ENCODE measurements around the gene NT5E. TPM values are rescaled to one million over a fixed set of nuclear protein-coding genes. Genes with fewer than 3 reads are reported as not detected.

NT5E gene
- total RNA-seq, 1 experiment from 2014 or later = 84.6 TPM

DNA sequence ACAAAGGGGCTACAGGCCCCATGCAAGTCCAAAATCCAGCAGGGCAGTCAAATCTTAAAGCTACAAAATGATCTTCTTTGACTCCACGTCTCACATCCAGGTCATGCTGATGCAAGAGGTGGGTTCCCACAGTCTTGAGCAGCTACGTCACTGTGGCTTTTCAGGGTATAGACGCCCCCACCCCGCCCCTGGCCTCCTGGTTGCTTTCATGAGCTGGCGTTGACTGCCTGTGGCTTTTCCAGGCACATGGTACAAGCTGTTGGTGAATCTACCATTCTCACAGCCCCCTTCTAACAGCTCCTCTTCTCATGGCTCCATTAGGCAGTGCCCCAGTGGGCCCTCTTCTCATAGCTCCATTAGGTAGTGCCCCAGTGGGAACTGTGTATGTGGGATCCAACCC is 47.0 kb downstream of the NT5E start:
- Histone ChIP-seq H3K4me3 (no peak overlapping the region), H3K27me3 (ENCODE audit: insufficient read depth, low read depth) (no peaks in the 10 kb centered on the region), H3K36me3 (ENCODE audit: low read depth) (peaks cover 28% of the 10 kb centered on the region), H2AFZ (no peak overlapping the region), H3F3A (ENCODE audit: insufficient read depth, low read depth) (peaks cover 50% of the 10 kb centered on the region), H3K9me3 (ENCODE audit: insufficient read depth, low read depth) (peaks cover 4% of the 10 kb centered on the region; the same call in 1 of the 2 replicates), H3K79me2 (ENCODE audit: low read depth) (no peaks in the 10 kb centered on the region), H4K20me1 (ENCODE audit: insufficient read depth) (no peaks in the 10 kb centered on the region), H3K9me2 (ENCODE audit: insufficient read depth) (no peaks in the 10 kb centered on the region), H3K27ac (no peak overlapping the region), H3K4me2 (no peak overlapping the region), H3K4me1 (replicated peaks; ENCODE audit: insufficient read depth) (peaks cover 64% of the 10 kb centered on the region)
- BruUV-seq (replicated peaks) = no TSS peak
- ChIA-PET POLR2A (ENCODE audit: unreplicated experiment) (no interaction called here), CTCF (no interaction called here)
- TF ChIP-seq EZH2 (IDR thresholded peaks at IDR 0.05; ENCODE audit: low read depth) = no peak
- TF ChIP-seq, protein P1, sequence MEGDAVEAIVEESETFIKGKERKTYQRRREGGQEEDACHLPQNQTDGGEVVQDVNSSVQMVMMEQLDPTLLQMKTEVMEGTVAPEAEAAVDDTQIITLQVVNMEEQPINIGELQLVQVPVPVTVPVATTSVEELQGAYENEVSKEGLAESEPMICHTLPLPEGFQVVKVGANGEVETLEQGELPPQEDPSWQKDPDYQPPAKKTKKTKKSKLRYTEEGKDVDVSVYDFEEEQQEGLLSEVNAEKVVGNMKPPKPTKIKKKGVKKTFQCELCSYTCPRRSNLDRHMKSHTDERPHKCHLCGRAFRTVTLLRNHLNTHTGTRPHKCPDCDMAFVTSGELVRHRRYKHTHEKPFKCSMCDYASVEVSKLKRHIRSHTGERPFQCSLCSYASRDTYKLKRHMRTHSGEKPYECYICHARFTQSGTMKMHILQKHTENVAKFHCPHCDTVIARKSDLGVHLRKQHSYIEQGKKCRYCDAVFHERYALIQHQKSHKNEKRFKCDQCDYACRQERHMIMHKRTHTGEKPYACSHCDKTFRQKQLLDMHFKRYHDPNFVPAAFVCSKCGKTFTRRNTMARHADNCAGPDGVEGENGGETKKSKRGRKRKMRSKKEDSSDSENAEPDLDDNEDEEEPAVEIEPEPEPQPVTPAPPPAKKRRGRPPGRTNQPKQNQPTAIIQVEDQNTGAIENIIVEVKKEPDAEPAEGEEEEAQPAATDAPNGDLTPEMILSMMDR (conservative IDR thresholded peaks at IDR 0.05) = no peak
- intact Hi-C loops (cut with micrococcal nuclease; ENCODE audit: unreplicated experiment) = no loop called here
- no peak for DNase-seq

GRCh38 chr6:85498596-85499258 is 48.8 kb downstream of the NT5E start:
- Histone ChIP-seq H3F3A (ENCODE audit: insufficient read depth, low read depth) (peaks cover 45% of the 10 kb centered on the region), H2AFZ (no peak overlapping the region), H3K9me3 (ENCODE audit: insufficient read depth, low read depth) (0 out of 2 replicates have a peak, but pooled peaks cover 4% of the 10 kb centered on the region), H3K9me2 (ENCODE audit: insufficient read depth) (no peaks in the 10 kb centered on the region), H3K79me2 (ENCODE audit: low read depth) (no peaks in the 10 kb centered on the region), H3K27ac (peak overlapping the region; percentile 79), H3K36me3 (ENCODE audit: low read depth) (peaks cover 12% of the 10 kb centered on the region), H3K4me2 (peak overlapping the region; percentile 13), H3K4me3 (no peak overlapping the region), H3K27me3 (ENCODE audit: insufficient read depth, low read depth) (no peaks in the 10 kb centered on the region), H4K20me1 (ENCODE audit: insufficient read depth) (no peaks in the 10 kb centered on the region), H3K4me1 (replicated peaks; ENCODE audit: insufficient read depth) (peaks cover 50% of the 10 kb centered on the region)
- intact Hi-C loops (cut with micrococcal nuclease; ENCODE audit: unreplicated experiment) = no loop called here
- DNase-seq = peak; percentile 62 to 92
- ChIA-PET POLR2A (ENCODE audit: unreplicated experiment) (interaction anchor here (0.5 to 1.0 kb wide), 3 partner anchors 17 to 49 kb away, joined by 3 to 7 read pairs (median 5); partner anchors contain the start of gene NT5E), CTCF (interaction anchor here (0.5 kb wide), 2 partner anchors 47 to 149 kb away, joined by 4 to 8 read pairs; no protein-coding TSS in a partner anchor)
- TF ChIP-seq, protein P1 (conservative IDR thresholded peaks at IDR 0.05) = no peak
- TF ChIP-seq EZH2 (IDR thresholded peaks at IDR 0.05; ENCODE audit: low read depth) = no peak
- TSS peak; percentile 4 for BruUV-seq (replicated peaks)

DNA sequence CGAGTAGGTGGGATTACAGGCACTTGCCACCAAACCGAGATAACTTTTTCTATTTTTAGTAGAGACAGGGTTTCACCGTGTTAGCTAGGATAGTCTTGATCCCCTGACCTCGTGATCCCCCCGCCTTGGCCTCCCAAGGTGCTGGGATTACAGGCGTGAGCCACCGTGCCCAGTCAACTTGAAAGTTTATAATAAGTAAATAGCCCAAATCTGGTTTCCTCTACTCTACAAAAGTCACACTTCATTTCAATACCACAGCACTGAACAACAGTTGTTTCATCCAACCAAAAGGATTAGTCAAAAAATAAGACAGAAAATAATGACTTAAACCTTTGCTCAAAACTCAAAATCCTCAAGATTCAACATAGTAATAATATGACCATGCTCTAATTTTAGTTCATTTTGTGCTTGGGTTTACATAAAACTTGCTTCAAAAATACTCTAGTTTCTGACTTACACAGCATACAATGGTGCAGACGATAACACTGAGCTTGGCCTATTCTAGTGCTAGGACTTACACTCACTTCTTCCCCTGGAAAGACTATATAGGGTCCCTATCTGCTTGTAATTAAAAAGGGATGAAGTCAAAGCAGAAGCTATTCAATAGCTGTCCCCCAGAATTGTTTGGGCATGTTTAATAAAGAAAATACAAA is 56.7 kb downstream of the NT5E start:
- no TSS peak for BruUV-seq (replicated peaks)
- H3K4me1 ChIP-seq (replicated peaks; ENCODE audit: insufficient read depth) = no peaks in the 10 kb centered on the region
- no peak for TF ChIP-seq EZH2 (IDR thresholded peaks at IDR 0.05; ENCODE audit: low read depth)
- TF ChIP-seq, protein P1 (conservative IDR thresholded peaks at IDR 0.05) = no peak
- no peaks in the 10 kb centered on the region for H3F3A ChIP-seq (ENCODE audit: insufficient read depth, low read depth)
- no peaks in the 10 kb centered on the region for H3K79me2 ChIP-seq (ENCODE audit: low read depth)
- ChIA-PET CTCF (no interaction called here), POLR2A (ENCODE audit: unreplicated experiment) (no interaction called here)
- peaks cover 10% of the 10 kb centered on the region for H3K36me3 ChIP-seq (ENCODE audit: low read depth)
- no peak overlapping the region for H3K27ac ChIP-seq
- no peaks in the 10 kb centered on the region for H3K9me2 ChIP-seq (ENCODE audit: insufficient read depth)
- no peaks in the 10 kb centered on the region for H3K9me3 ChIP-seq (ENCODE audit: insufficient read depth, low read depth)
- H2AFZ ChIP-seq = no peak overlapping the region
- no peaks in the 10 kb centered on the region for H3K27me3 ChIP-seq (ENCODE audit: insufficient read depth, low read depth)
- no peak overlapping the region for H3K4me2 ChIP-seq
- intact Hi-C loops (cut with micrococcal nuclease; ENCODE audit: unreplicated experiment) = no loop called here
- no peaks in the 10 kb centered on the region for H4K20me1 ChIP-seq (ENCODE audit: insufficient read depth)
- no peak overlapping the region for H3K4me3 ChIP-seq
- DNase-seq = no peak
